Fibroblast of peridontal ligament (primary cell): Measurements from ENCODE around the gene TMEM9B.
"Not testable (repeated sequence)": the region's sequence is repeated elsewhere in the genome, so short reads cannot be mapped to it uniquely, and the experiment has no call there.

Source experiments
- DNase-seq: peaks from one replicate; pipeline ENCODE4 v3.0.0-alpha.2; 2010; ENCODE audit errors: extremely low read depth

The TMEM9B gene

DNA sequence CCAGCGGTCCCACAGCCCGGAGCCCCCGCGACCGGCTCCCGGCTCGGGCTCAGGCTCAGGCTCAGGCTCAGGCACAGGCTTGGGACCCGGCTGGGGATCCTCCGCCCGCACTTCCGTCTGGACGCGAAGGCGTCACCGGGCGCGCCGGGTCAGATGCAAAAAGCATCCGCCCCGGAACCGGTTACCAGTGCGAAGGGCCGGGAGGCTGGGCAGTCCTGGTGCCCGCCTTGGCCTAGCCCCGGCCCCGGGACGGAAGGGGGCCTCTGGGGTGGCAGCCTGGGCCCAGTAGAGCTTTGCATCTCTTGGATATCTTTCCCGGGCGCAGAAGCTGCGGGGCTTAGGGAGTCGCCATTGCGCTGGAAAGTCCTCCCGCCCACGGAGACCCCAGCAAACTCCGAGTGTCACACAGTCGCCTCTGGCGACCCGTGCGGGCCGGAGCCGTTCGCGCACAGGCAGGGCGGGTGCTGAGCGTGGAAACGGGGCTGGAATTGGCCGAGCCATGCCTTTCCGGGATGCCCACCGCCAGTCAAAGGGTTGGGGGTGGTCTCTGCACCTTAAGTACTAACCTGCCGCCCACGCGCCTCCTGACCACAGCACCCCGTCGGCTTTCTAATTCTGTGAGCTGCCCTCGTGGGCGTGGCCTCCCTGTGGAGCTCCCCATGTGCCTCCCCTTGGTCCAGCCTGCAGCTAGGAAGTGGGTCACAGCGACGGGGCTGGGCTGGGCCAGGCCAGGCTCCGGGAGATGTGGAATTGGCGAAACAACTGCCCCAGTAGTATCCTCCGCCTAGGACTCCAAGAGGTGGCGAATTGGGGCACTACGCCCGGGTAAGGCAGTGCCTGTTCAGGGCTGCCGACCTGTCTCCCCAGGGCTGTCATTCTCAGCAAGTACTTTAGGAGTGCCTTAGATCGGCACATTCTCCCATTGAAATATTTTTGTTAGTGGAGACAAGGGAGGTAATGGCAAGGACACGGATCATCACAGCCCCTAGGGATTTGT lies at the start of gene TMEM9B:
Gene TMEM9B, minus strand, starts transcription at position 119 of the 997 bp plus-strand sequence. CDS start 129 bp downstream, outside the sequence.
- DNase-seq, result peak; percentile 73

GRCh38 chr11:9013373-9013772 lies 49.1 kb upstream of the TMEM9B start:
- DNase-seq, result no peak

- not testable (repeated sequence) for DNase-seq
These were observed 45.3 kb upstream of the TMEM9B start for GRCh38 chr11:9009538-9009937.

DNA sequence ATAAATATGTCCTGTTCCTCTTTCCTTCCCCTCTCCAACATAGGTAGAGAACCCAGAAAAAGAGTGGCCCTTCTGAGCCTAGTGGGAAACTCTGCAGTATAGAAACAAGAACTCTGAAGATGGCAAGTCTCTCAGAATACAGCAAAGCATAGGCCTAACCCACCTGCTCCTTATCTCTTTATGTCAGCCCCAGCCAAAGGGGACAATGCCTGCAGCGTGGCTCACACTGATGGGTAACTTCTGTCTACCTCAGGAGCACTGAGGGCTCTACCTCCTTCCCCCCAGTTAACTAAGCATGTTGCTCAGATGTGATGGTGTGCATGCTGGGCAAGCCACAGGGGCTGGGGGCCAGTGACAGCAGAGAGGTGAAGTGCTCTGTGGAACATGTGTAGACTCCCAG lies 44.4 kb upstream of the TMEM9B start:
- no peak for DNase-seq

DNA sequence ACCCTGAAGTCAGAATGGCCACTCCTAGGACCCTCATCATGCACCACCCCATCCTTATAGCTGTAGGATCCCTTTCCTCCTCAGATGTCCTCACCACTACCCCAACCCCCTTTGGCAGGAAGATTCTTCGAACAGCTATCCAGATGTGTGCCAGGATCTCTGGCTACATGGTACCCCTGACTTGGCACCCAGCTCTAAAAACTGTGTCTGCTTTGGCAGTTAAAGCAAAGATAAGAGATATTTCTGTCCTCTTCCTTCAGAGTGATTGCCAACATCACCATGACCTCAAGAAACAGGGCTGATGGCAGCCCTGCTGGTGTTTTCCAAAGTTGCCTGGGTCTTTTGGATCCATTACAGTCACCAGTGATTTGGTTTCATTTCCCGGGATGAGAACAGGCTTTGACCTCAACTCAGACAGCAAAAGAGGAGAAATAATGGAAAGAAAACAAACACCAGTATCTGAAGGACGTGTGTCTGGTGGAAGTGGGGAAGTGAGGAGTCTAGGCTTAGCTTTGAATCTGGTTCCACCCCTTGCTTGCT lies 43.8 kb upstream of the TMEM9B start:
- DNase-seq, result no peak

- no peak for DNase-seq
These were observed 40.8 kb upstream of the TMEM9B start for GRCh38 chr11:9005087-9005486.

DNA sequence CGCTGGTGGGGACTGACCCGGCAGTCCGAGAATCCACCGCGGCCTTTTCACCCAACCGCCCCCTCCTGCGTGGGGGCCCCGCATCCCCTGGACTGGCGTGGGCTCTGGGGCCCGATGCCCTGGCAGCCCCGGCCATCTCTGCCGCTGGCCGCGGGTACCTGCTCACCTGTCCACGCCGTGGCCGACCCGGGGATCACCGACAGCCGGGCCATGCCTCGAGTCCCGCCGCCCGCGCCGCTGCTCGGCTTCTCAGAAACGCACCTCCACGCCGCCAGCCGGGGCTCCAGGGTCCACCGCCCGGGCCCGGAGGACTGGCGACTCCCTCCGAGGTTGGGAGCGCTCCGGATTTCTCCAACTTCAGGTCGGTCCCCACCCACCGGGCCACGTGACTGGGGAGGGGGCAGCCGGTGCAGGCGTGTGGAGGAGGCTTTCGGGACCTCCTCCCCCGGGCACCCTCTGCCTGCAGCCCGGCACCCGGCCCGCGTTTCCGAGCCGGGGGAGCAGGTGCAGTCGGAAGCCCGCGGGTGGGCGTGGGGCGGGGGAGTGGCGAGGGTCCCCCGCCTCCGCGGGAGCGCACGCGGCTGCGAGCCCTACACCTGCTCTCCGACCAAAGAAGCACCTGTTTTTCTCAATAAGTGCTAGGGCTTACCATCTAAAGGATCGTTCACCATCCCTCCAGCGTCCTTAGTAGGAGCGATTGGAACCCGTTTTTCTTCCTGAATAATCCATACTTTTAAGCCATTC lies 40.1 kb upstream of the TMEM9B start:
- no peak for DNase-seq

DNA sequence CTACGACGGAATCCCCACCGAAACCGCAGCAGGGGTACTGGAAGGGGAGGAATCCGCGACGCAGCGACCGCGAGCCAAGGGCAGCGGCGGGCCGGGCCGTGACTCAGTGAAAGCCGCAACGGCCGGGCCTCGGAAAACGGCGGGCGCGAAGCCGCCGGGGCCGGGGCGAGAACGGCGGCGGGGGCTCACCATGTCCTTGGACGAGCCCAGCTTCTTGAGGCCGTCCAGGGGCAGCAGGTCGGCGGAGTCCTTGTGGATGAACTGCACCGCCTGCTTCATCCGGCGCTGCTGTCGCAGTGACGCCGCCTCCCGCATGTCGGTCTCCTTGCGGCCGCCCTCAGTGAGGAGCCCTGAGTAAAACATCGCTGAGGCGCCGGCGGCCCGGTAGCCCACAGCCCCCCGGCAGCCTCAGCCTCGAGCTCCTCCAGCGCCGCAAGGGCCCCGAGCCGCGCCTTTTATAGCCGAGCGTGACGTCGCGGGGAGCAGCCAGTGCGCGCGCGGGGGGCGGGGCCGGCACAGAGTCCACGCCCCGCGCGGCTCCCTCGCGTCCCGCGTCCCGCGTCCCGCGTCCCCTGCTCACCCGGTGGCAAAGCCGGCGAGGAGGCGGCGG lies 39.4 kb upstream of the TMEM9B start, which contains the start of gene NRIP3:
Gene NRIP3, minus strand, starts transcription at position 429 of the 610 bp plus-strand sequence. Its CDS starts 66 bp downstream, at position 363.
- peak; percentile 45 for DNase-seq

DNA sequence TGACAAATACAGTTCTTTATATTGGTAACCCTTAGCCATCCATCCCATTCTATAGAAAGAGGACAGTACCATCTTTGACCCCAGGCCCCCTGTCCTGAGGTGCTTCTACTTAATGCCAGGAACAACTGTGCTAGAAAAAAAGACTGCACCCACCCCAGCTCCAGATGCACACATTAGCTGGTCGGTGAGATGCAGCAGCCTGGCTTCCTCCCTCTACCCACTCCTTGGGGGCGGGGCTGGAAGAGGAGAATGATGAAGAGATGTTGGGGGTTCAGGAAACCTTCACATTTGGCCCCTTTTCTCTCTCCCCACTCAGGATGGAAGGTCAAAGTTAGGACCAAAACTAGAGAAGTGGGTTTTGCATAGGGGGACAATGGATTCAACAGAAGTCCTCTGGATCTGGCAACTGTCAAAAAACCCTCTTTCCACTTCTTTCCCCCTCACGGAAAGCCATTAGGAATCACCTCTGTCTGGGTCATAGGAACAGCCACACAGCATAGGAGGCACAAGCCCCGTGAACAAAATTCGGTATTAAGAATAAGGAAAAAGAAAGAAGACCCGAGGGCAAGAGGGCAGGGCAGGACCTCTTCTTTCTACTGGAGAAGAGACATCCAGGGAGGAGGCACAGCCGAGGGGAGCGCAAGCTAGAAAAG lies 38.8 kb upstream of the TMEM9B start:
- no peak for DNase-seq

GRCh38 chr11:9001736-9002135 lies 37.5 kb upstream of the TMEM9B start:
- DNase-seq, result peak; percentile 56

DNA sequence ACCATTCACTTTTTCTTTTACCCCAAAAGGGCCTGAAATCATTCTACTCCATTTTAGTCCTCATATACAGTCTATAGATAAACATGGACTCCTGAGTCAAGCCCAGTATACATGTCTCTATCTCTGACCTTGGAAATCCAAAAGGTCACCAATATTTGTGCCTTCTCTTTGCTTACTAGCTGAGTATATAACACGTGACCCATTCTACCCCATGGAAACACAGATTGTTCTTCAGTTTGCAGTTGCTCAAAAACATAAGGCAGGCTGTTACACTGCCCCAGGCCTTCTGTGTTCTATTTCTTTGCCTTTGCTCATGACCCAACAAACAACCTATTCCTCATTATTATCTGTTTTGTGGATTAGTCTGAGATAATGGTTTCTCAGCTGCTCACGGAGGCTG lies 33.8 kb upstream of the TMEM9B start:
- DNase-seq, result no peak

- no peak for DNase-seq
These were observed 33.2 kb upstream of the TMEM9B start for GRCh38 chr11:8997451-8997850.

GRCh38 chr11:8989453-8989852 lies 25.2 kb upstream of the TMEM9B start:
- DNase-seq, result peak; percentile 77

DNA sequence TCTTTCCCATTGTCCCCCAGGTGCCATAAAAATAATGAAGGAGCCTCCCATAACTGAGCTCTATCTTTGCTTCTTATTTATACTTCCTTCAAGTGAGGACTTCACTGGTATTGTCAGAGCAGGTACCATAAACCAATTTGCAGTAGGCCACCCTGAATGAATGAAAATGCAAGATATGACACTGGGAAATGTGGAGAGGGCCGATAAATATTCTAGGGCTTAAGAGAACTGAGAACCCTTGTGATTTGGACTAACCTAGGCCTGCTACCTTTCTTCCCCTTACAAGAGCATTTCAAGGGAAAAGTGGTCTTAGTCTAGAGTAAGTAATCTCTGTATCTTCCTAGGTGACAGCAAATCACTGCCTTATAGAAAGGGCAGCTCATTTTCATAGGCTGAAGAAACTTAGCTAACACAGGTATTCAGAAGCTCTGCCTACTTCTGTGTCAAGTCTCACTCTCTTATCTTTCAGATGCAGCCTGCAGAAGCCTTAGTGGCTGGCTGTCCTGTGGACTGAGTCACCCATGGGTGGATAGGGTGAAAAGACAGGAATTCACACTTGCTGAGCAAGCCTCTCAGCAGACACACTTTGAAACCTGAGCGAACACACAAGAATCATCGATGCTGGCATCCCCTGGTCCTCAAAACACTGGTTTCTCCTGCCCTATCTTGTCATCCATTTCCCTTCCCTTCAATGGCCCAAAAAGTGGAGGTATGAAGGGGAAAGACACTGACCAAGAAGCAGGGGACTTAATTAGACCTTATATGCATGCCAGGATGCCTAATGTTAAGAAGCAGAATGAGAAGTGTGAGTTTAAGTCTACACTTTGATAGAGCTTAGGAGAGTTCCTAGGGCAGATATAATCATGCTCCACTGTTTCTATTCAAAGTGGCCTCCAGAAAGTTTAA lies 24.3 kb upstream of the TMEM9B start:
- DNase-seq, result no peak

- DNase-seq, result no peak
These were observed 23.2 kb upstream of the TMEM9B start for GRCh38 chr11:8987446-8987845.

DNA sequence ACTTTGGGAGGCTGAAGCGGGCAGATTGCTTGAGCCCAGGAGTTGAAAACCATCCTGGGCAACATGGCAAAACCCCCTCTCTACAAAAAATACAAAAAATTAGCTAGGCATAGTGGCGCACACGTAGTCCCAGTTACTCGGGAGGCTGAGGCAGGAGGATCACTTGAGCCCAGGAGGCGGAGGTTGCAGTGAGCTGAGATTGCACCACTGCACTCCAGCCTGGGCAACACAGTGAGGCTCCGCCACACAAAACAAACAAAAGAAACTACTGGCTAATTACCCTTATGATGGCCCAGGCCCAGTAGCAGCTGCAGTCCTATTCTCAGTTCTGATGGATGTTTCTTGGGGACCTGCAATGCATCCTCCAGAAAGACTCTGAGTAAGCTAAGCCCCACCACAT lies 22.5 kb upstream of the TMEM9B start:
- not testable (repeated sequence) for DNase-seq

GRCh38 chr11:8985462-8985861 lies 21.2 kb upstream of the TMEM9B start:
- DNase-seq, result no peak

DNA sequence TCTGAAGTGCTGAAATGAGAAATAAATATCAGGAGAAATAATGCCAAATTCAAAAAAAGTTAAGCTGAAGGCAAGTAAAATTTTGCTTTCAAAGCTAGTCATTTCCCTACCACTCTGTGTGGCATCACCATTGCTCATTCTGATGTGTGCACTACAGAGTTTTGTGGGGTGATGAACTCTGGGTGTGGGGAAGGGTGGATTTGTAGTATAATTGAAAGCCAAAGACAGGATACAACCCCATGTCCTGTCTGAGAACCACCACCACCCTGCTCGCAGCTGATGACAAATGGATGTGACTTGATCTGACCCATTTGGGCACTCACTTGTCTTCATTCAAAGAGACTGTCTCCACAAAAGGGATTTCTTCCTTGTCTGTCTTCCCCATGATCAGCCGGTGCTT lies 19.3 kb upstream of the TMEM9B start:
- DNase-seq, result no peak

DNA sequence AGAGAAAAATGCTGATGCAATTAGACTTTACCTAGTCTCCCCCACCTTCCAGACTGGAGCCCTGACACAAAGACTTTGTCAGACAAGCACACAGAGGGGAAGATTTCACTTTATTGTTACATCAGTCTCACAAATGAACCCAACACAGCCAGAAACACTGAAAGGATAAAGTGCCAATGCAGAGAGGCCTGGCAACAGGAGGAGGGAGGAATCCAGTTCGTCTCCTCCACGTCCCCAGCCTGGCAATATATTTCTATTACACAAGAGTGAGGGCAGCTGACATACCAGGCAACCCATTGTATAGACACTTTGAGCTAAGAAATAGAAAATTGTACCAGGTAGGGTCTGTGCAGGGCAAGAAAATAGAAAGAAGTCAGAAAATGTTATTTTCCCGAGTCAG lies 16.2 kb upstream of the TMEM9B start:
- no peak for DNase-seq

DNA sequence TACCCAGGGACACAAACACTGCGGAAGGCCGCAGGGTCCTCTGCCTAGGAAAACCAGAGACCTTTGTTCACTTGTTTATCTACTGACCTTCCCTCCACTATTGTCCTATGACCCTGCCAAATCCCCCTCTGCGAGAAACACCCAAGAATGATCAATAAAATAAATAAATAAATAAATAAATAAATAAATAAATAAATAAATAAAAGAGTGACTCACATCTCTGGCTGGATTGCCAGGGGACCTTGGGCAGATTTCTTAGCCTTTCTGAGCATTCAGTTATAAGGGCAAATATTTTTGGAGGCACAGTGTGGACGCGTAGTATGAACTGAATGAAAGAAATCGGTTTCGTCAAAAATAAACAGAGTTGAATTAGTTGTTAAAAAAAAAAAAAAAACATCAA lies 15.1 kb upstream of the TMEM9B start:
- not testable (repeated sequence) for DNase-seq
